ENCODE measurements around the gene EDNRB.

The EDNRB gene

GRCh38 chr13:77909827-77910226 is 8.8 kb downstream of the EDNRB start:
- no peaks in the 10 kb centered on the region for H3K36me3 Mint-ChIP-seq (ENCODE audit: low read depth)
- no peak for DNase-seq
- H3K9me3 Mint-ChIP-seq = no peaks in the 10 kb centered on the region
- H3K4me1 Mint-ChIP-seq (ENCODE audit: low read depth) = no peaks in the 10 kb centered on the region
- no peak overlapping the region for H3K4me3 Mint-ChIP-seq
- H3K27me3 Mint-ChIP-seq = no peaks in the 10 kb centered on the region
- no peak overlapping the region for H3K27ac Mint-ChIP-seq

DNA sequence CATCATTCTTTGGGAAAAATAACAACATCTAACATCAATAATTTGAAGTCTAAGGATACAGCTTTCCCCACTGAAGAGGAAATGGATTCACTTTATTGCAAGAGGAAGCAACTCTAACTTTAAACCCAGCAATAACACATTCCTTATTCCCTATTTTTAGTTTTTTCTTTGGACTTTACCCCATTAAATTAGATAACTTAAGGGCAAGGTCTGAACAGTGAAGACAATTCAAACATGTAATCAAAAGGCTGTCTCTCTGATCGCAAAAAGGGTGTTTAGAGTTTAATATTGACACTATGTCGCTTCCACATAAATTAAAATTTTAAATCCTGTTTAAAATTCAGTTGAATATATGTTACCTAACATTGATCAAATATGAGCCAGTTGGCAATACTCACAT is 10.1 kb downstream of the EDNRB start:
- Mint-ChIP-seq H3K27ac (no peak overlapping the region), H3K9me3 (no peaks in the 10 kb centered on the region), H3K27me3 (no peaks in the 10 kb centered on the region), H3K4me3 (no peak overlapping the region), H3K36me3 (ENCODE audit: low read depth) (no peaks in the 10 kb centered on the region), H3K4me1 (ENCODE audit: low read depth) (no peaks in the 10 kb centered on the region)
- DNase-seq = no peak

- Mint-ChIP-seq H3K9me3 (no peaks in the 10 kb centered on the region), H3K4me1 (ENCODE audit: low read depth) (no peaks in the 10 kb centered on the region), H3K27me3 (no peaks in the 10 kb centered on the region), H3K36me3 (ENCODE audit: low read depth) (no peaks in the 10 kb centered on the region), H3K27ac (no peak overlapping the region), H3K4me3 (no peak overlapping the region)
- no peak for DNase-seq
These were observed 10.8 kb downstream of the EDNRB start for GRCh38 chr13:77907666-77908341.

- Mint-ChIP-seq H3K27me3 (no peaks in the 10 kb centered on the region), H3K4me1 (ENCODE audit: low read depth) (no peaks in the 10 kb centered on the region), H3K36me3 (ENCODE audit: low read depth) (no peaks in the 10 kb centered on the region), H3K4me3 (no peak overlapping the region), H3K9me3 (no peaks in the 10 kb centered on the region), H3K27ac (no peak overlapping the region)
- DNase-seq = no peak
These were observed 14.6 kb downstream of the EDNRB start for GRCh38 chr13:77904031-77904430.

GRCh38 chr13:77903435-77903834 is 15.2 kb downstream of the EDNRB start:
- Mint-ChIP-seq H3K27ac (no peak overlapping the region), H3K27me3 (no peaks in the 10 kb centered on the region), H3K4me1 (ENCODE audit: low read depth) (no peaks in the 10 kb centered on the region), H3K9me3 (no peaks in the 10 kb centered on the region), H3K4me3 (no peak overlapping the region), H3K36me3 (ENCODE audit: low read depth) (no peaks in the 10 kb centered on the region)
- DNase-seq = no peak

DNA sequence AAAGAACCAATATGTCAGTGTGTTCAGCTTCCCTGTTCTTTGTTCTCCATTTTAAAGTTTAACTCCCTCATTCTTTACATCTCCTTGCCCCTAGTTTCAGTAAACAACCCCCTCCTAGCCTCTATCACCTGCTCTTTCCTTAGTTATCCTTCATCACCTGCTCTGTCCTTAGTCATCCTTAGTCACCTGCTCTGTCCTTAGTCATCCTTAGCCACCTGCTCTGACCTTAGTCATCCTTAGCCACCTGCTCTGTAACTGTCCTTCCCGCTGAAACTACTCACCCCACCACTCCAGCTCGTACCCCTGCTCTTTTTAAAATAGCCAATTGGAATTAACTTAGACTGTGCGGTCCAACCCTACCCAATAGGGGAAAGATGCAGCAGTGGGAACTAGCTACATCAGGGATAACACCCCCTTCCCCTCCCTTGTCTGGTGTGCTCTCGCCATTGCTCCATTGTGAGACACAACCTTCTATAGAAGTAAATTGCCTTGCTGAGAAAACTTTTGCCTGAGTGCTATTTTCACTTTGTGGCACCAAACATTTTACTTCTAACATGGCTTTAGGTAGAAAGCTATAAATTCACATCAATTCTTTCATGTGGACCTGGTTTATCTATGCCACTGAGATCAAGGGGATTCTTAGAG is 16.2 kb downstream of the EDNRB start:
- H3K9me3 Mint-ChIP-seq = no peaks in the 10 kb centered on the region
- no peaks in the 10 kb centered on the region for H3K27me3 Mint-ChIP-seq
- H3K4me1 Mint-ChIP-seq (ENCODE audit: low read depth) = no peaks in the 10 kb centered on the region
- no peak overlapping the region for H3K4me3 Mint-ChIP-seq
- DNase-seq = no peak
- H3K27ac Mint-ChIP-seq = no peak overlapping the region
- H3K36me3 Mint-ChIP-seq (ENCODE audit: low read depth) = no peaks in the 10 kb centered on the region

DNA sequence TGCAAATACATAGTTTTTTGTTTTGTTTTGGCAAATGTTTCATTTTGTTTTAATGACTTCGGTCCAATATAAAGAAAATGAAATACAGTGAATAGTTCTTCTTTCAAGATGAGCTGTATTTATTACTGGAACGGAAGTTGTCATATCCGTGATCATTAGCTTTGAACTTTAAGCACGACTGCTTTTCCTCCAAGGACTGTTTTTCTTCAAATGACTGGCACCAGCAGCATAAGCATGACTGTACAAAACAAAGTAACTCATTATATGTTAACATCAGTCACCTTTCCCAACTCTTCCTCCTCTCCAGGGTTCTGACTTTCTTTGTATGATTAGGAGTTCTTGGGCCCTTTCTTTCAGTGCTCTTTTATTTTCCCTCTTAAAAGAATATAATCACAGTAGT is 20.5 kb downstream of the EDNRB start:
- no peak for DNase-seq
- H3K27ac Mint-ChIP-seq = no peak overlapping the region
- H3K9me3 Mint-ChIP-seq = no peaks in the 10 kb centered on the region
- no peaks in the 10 kb centered on the region for H3K4me1 Mint-ChIP-seq (ENCODE audit: low read depth)
- no peaks in the 10 kb centered on the region for H3K36me3 Mint-ChIP-seq (ENCODE audit: low read depth)
- peaks cover 3% of the 10 kb centered on the region for H3K27me3 Mint-ChIP-seq
- no peak overlapping the region for H3K4me3 Mint-ChIP-seq

DNA sequence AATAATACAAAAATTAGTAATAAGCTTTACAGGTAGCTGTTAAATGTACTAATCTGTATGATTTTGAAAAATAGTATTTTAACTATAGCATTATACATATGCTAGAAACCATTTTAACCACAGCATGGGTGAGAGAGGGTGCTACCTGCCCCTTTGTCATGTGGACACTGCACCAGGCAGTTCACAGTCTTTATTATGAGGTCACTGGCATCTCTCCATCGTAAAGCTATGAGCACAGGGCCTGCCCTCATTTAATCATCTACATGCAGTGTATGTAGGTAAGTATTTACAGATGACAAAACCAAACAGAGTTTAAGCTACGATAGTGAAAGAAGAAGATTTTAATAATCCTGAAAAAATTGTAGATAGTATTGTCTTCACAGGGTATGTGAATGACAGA is 21.7 kb downstream of the EDNRB start:
- DNase-seq = no peak
- no peak overlapping the region for H3K4me3 Mint-ChIP-seq
- H3K27ac Mint-ChIP-seq = no peak overlapping the region
- no peaks in the 10 kb centered on the region for H3K9me3 Mint-ChIP-seq
- no peaks in the 10 kb centered on the region for H3K4me1 Mint-ChIP-seq (ENCODE audit: low read depth)
- H3K27me3 Mint-ChIP-seq = peaks cover 3% of the 10 kb centered on the region
- no peaks in the 10 kb centered on the region for H3K36me3 Mint-ChIP-seq (ENCODE audit: low read depth)

- Mint-ChIP-seq H3K27me3 (peaks cover 3% of the 10 kb centered on the region), H3K36me3 (ENCODE audit: low read depth) (no peaks in the 10 kb centered on the region), H3K4me3 (no peak overlapping the region), H3K9me3 (no peaks in the 10 kb centered on the region), H3K27ac (no peak overlapping the region), H3K4me1 (ENCODE audit: low read depth) (no peaks in the 10 kb centered on the region)
- no peak for DNase-seq
These were observed 22.1 kb downstream of the EDNRB start for GRCh38 chr13:77896536-77896935.

GRCh38 chr13:77894743-77895142 is 23.9 kb downstream of the EDNRB start:
- no peak overlapping the region for H3K4me3 Mint-ChIP-seq
- H3K9me3 Mint-ChIP-seq = no peaks in the 10 kb centered on the region
- no peaks in the 10 kb centered on the region for H3K4me1 Mint-ChIP-seq (ENCODE audit: low read depth)
- no peak overlapping the region for H3K27ac Mint-ChIP-seq
- no peaks in the 10 kb centered on the region for H3K36me3 Mint-ChIP-seq (ENCODE audit: low read depth)
- DNase-seq = no peak
- peaks cover 8% of the 10 kb centered on the region for H3K27me3 Mint-ChIP-seq

GRCh38 chr13:77893066-77893465 is 25.6 kb downstream of the EDNRB start:
- Mint-ChIP-seq H3K4me1 (ENCODE audit: low read depth) (no peaks in the 10 kb centered on the region), H3K27ac (no peak overlapping the region), H3K27me3 (peaks cover 8% of the 10 kb centered on the region), H3K36me3 (ENCODE audit: low read depth) (no peaks in the 10 kb centered on the region), H3K9me3 (no peaks in the 10 kb centered on the region), H3K4me3 (no peak overlapping the region)
- DNase-seq = no peak

GRCh38 chr13:77892491-77892890 is 26.1 kb downstream of the EDNRB start:
- Mint-ChIP-seq H3K36me3 (ENCODE audit: low read depth) (no peaks in the 10 kb centered on the region), H3K27me3 (peaks cover 8% of the 10 kb centered on the region), H3K9me3 (no peaks in the 10 kb centered on the region), H3K27ac (no peak overlapping the region), H3K4me3 (no peak overlapping the region), H3K4me1 (ENCODE audit: low read depth) (no peaks in the 10 kb centered on the region)
- DNase-seq = no peak

- Mint-ChIP-seq H3K27me3 (peaks cover 5% of the 10 kb centered on the region), H3K4me3 (no peak overlapping the region), H3K9me3 (no peaks in the 10 kb centered on the region), H3K4me1 (ENCODE audit: low read depth) (no peaks in the 10 kb centered on the region), H3K36me3 (ENCODE audit: low read depth) (no peaks in the 10 kb centered on the region), H3K27ac (no peak overlapping the region)
- no peak for DNase-seq
These were observed 27.1 kb downstream of the EDNRB start for GRCh38 chr13:77891486-77891885.

DNA sequence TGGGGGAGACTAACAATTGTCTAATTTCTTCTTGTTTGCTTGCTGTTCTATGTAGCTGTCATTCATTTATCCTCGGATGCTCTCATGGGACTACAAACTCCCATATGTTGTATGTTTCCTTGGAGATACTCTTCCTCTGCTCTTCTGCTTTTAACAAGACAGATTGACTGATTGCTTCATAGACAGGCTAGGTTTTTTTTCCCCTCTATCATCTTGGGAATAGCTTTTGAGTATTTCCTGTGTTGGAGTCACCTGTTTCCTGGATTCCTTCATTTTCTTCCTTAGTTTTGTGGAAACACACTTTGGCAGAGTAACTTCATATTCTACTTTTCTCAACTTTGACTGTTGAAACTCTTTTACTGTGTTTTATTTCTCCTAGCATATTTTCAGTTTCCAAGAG is 27.6 kb downstream of the EDNRB start:
- H3K27ac Mint-ChIP-seq = no peak overlapping the region
- H3K4me1 Mint-ChIP-seq (ENCODE audit: low read depth) = no peaks in the 10 kb centered on the region
- no peak for DNase-seq

GRCh38 chr13:77883328-77883727 is 35.3 kb downstream of the EDNRB start:
- Mint-ChIP-seq H3K4me1 (ENCODE audit: low read depth) (no peaks in the 10 kb centered on the region), H3K9me3 (no peaks in the 10 kb centered on the region), H3K27ac (no peak overlapping the region), H3K4me3 (no peak overlapping the region), H3K27me3 (no peaks in the 10 kb centered on the region), H3K36me3 (ENCODE audit: low read depth) (no peaks in the 10 kb centered on the region)
- no peak for DNase-seq

More for the DNA sequence above, 27.6 kb downstream of the EDNRB start:
- Mint-ChIP-seq H3K27me3 (peaks cover 4% of the 10 kb centered on the region), H3K9me3 (no peaks in the 10 kb centered on the region), H3K4me3 (no peak overlapping the region), H3K36me3 (ENCODE audit: low read depth) (no peaks in the 10 kb centered on the region)
